ENCODE measurements around the gene PRR30. TPM values are rescaled to one million over a fixed set of nuclear protein-coding genes. Genes with fewer than 3 reads are reported as not detected.

Gene PRR30
- total RNA-seq, 2 experiments from 2014 or later = not detected

DNA sequence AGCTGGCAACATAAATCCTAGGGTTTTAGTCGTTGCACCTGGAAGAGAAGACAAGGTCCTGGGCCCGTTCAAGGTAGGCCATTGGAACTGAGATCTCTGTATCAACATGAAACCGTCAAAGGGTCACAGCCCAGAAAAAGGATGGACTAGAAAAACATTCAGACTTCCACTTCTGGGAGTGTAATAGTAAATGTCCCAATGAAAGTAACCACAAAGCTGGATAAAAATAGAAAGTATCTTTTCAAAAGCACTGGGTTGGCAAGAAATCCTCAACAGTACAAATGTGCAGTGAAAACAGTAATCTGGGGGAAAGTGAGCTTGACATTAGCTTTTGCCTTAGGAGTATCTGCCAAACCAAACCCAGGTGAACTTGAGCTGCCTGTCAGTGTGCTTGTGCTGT, 33.2 kb downstream of the PRR30 start:
- H3K27ac ChIP-seq (ENCODE audit: low read depth in 1 of 2, low read length in 2 of 2) = no peak overlapping the region
- no peak overlapping the region for H3K27ac Mint-ChIP-seq
- CTCF ChIA-PET = interaction anchor here (0.5 to 1.8 kb wide), 2 partner anchors 19 to 64 kb away, joined by 3 to 4 read pairs; no protein-coding TSS in a partner anchor

DNA sequence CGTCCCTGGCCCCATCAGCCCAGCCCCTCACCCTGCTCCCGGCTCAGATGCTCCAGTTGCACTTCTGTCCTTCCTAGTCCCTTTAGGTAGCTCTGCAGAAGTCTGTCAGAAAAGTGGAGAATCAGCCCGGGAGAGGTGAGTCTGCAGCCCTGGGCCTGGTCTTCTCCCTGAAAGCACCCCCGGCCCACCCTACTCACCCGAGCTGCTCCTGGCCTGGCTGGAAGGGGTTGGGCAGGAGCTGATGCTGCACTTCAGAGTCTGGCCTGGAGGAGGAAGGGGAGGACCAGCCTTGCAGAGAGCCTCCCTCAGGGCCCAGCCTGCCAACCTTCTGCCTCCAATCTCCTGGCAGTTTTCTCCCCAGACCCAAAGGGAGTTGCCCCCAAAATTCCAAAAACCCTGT, 36.9 kb downstream of the PRR30 start:
- CTCF ChIA-PET = no interaction called here
- H3K4me3 Mint-ChIP-seq = no peak overlapping the region
- H3K27ac Mint-ChIP-seq = no peak overlapping the region
- intact Hi-C loops (cut with DNase I, micrococcal nuclease) = loop anchor here in 1 of 2 experiments (5.0 kb wide), 1 partner anchor 80 kb away; no protein-coding TSS in a partner anchor
- Histone ChIP-seq H3K9me3 (ENCODE audit: control insufficient read depth in 1 of 2, insufficient read depth in 1 of 2, low read length in 2 of 2) (no peaks in the 10 kb centered on the region), H3K27me3 (ENCODE audit: control insufficient read depth in 1 of 2, insufficient read depth in 2 of 2, low read length in 2 of 2) (no peaks in the 10 kb centered on the region), H3K4me3 (ENCODE audit: low read length) (no peak overlapping the region), H3K27ac (ENCODE audit: low read depth in 1 of 2, low read length in 2 of 2) (no peak overlapping the region), H3K4me1 (ENCODE audit: insufficient read depth, low read length) (no peaks in the 10 kb centered on the region), H3K36me3 (ENCODE audit: insufficient read depth, low read length) (peaks cover 2% of the 10 kb centered on the region)
- POLR2A ChIA-PET = no interaction called here
- no peaks in the 10 kb centered on the region for H3K9me3 Mint-ChIP-seq
- H3K4me1 Mint-ChIP-seq (ENCODE audit: low read depth) = no peaks in the 10 kb centered on the region
- ATAC-seq (ENCODE audit: poor library complexity) (no peak), DNase-seq (no peak)
- peaks cover 7% of the 10 kb centered on the region for H3K36me3 Mint-ChIP-seq (ENCODE audit: low read depth)
- peaks cover 10% of the 10 kb centered on the region for H3K27me3 Mint-ChIP-seq
- TF ChIP-seq CTCF (IDR thresholded peaks at IDR 0.05) = no peak

More for the DNA sequence above, 33.2 kb downstream of the PRR30 start:
- ATAC-seq (ENCODE audit: poor library complexity) (no peak), DNase-seq (no peak)
- no peaks in the 10 kb centered on the region for H3K9me3 ChIP-seq (ENCODE audit: control insufficient read depth in 1 of 2, insufficient read depth in 1 of 2, low read length in 2 of 2)
- Mint-ChIP-seq H3K27me3 (peaks cover 19% of the 10 kb centered on the region), H3K36me3 (ENCODE audit: low read depth) (no peaks in the 10 kb centered on the region), H3K4me1 (ENCODE audit: low read depth) (no peaks in the 10 kb centered on the region), H3K9me3 (no peaks in the 10 kb centered on the region), H3K4me3 (no peak overlapping the region)
- H3K4me1 ChIP-seq (ENCODE audit: insufficient read depth, low read length) = no peaks in the 10 kb centered on the region
- POLR2A ChIA-PET = no interaction called here
- intact Hi-C loops (cut with DNase I, micrococcal nuclease) = no loop called here
- no peaks in the 10 kb centered on the region for H3K36me3 ChIP-seq (ENCODE audit: insufficient read depth, low read length)
- H3K4me3 ChIP-seq (ENCODE audit: low read length) = no peak overlapping the region
- no peaks in the 10 kb centered on the region for H3K27me3 ChIP-seq (ENCODE audit: control insufficient read depth in 1 of 2, insufficient read depth in 2 of 2, low read length in 2 of 2)
- TF ChIP-seq CTCF (IDR thresholded peaks at IDR 0.05) = no peak

- H3K4me3 ChIP-seq (ENCODE audit: low read length) = no peak overlapping the region
- DNase-seq = no peak
- intact Hi-C loops (cut with DNase I, micrococcal nuclease) = loop anchor here in 1 of 2 experiments (5.0 kb wide), 1 partner anchor 82 kb away; no protein-coding TSS in a partner anchor
- H3K4me1 Mint-ChIP-seq (ENCODE audit: low read depth) = peaks cover 11% of the 10 kb centered on the region
- no peak for ATAC-seq (ENCODE audit: poor library complexity)
- CTCF ChIA-PET = interaction anchor here (1.7 to 1.8 kb wide), 2 partner anchors 180 to 203 kb away, joined by 4 to 9 read pairs; no protein-coding TSS in a partner anchor
- POLR2A ChIA-PET = no interaction called here
- no peaks in the 10 kb centered on the region for H3K9me3 ChIP-seq (ENCODE audit: control insufficient read depth in 1 of 2, insufficient read depth in 1 of 2, low read length in 2 of 2)
- no peak overlapping the region for H3K27ac ChIP-seq (ENCODE audit: low read depth in 1 of 2, low read length in 2 of 2)
- peaks cover 2% of the 10 kb centered on the region for H3K36me3 ChIP-seq (ENCODE audit: insufficient read depth, low read length)
- no peaks in the 10 kb centered on the region for H3K9me3 Mint-ChIP-seq
- H3K4me3 Mint-ChIP-seq = no peak overlapping the region
- H3K27me3 ChIP-seq (ENCODE audit: control insufficient read depth in 1 of 2, insufficient read depth in 2 of 2, low read length in 2 of 2) = no peaks in the 10 kb centered on the region
- H3K27ac Mint-ChIP-seq = no peak overlapping the region
- H3K36me3 Mint-ChIP-seq (ENCODE audit: low read depth) = peaks cover 7% of the 10 kb centered on the region
- TF ChIP-seq CTCF (IDR thresholded peaks at IDR 0.05) = no peak
- H3K4me1 ChIP-seq (ENCODE audit: insufficient read depth, low read length) = peaks cover 9% of the 10 kb centered on the region
- H3K27me3 Mint-ChIP-seq = no peaks in the 10 kb centered on the region
Measured at GRCh38 chr2:27100036-27100435, 39.2 kb downstream of the PRR30 start.

Measured in CD4-positive, alpha-beta T cell (primary cell).